GM03348 (cell line): ENCODE results near the gene SLC66A3.

ENCODE experiments used
- DNase-seq: peaks from one replicate; pipeline ENCODE4 v3.0.0; 2012; ENCODE audit warnings: low spot score

The SLC66A3 gene

DNA sequence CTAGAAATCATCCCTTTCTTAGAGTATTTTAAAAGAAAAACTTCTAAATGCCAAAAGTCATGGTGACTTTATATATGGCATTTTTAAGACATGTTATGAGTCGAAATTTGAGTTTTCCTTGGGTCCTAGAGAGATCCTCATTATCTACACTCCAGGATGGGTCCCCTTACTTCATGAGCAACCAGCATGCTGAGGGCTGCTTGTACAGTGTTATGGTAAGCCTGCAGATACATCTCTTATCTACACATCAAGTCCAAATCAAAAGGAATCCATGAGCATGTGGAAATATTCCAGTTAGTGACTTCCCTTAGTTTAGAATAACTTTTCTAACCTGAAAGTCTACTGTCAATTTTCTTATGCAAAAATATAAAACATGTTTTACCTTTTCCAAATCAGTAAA is 58.7 kb downstream of the SLC66A3 start:
- no peak for DNase-seq

DNA sequence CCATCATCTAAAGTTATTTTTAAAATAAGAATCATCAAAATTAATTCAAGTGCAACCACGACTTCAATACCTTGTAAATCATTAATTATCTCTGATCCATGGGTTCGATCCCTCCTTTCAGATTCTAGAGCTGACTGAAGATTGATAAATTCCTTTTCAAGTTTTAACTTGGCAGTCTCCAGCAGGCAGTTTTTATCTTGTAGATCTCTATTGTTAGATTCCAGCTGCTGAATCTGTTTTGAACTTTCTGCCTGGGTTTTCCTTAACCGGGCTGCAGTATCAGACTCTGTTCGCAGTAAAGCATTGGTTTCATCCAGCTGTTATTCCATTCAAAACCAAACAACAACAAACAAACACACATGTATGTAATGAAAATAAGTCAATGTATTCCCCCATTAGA is 59.5 kb downstream of the SLC66A3 start:
- DNase-seq = no peak

DNA sequence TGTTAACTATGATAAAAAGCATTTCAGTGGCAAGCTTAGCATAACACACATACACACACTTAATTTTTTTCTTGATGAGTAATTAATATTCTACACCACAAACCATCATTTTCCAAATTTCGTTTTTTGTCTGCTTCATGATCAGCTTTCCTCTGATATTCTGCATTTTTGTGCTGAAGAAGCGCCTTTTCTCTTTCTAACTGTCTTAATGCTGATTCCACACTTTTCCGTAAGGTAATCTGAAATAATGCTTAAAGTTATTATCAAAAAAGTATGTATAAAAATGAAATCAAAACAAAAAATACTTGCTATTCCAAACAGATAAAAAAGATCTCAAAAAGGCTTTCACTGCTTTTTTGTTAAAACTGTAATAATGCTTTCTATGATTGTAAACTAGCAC is 60.1 kb downstream of the SLC66A3 start:
- DNase-seq = no peak

DNA sequence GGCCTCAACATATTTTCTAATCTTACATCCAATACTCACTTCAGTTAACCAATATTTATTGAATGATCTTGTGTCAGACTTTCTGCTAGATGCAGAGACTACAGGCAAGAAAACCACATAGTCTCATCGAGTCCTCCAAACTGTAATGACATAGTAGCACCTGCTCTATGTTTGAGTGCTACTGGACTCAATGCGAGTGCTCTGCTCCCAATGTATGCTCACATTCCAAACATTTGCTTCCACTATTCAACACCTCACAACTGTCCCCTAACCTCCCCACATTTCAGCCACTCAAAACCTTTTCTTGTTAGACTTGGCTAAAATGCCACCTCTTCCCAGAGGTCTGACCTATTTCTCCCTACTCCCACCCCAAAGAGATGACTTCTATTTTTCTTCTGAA is 65.2 kb downstream of the SLC66A3 start:
- DNase-seq = no peak

DNA sequence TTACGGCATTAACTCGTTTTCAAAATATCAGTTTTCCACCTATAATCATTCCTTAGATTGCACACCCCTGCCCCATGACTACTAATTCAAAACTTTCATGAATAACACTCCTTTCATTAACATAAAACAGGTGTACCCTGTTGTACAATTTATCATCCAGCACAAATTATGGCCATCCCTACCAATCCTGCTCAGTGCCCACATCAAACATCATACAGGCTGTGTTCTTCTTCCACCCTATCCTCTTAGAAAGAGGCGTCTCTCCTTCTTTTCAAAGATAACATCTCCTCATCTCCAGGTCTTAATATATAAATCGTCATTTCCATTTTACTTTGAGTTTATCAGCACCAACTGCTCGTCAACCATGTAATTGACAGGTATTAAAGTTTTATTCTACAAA is 67.6 kb downstream of the SLC66A3 start:
- DNase-seq = no peak

DNA sequence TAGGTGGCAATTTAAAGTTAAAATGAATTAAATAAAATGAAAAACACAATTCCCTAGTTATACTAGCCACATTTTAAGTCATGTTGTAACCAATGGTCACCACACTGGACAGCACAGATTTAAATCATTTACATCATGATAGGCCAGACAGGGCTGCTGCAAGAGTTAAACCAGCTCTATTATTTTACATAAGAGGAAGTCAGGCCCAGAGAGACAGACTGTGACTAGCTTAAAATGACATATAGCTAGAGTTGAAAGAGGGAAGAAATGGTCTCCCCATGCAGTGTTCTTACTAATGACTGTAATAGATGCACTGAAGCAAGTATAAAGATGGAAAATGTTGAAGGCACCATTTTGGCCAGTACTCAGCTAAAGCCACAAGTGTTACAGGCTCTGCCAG is 69.6 kb downstream of the SLC66A3 start:
- no peak for DNase-seq

DNA sequence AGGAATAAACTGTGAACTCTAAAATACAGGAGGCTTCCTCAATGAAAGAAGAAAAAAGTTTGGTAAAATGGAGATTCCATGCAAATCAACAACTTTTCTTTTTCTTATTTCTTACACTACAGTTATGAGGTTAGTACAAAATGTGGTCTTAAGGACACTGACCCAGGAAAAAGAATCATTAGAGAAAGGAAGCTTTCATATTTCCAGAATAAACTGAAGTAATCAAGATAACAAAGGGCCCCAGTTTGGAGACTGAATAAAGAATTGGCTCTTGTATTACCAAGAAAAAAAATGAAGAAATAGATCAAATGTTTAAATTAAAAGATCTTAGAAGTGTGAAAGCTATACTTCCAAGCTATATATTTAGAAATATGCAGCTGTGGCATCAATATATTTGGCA is 72.3 kb downstream of the SLC66A3 start:
- no peak for DNase-seq
